OCI-LY7 (cell line): Measurements from ENCODE around the gene ZBTB40. TPM values are rescaled to one million over a fixed set of nuclear protein-coding genes. Genes with fewer than 3 reads are reported as not detected.

ENCODE experiments used
- BruUV-seq: library from RNA; stranded (reverse); fragments of 400-500 nt; replicated peaks from 2 replicates; lab custom pipeline; 2021; lab: Mats Ljungman, UMichigan
- CTCF ChIA-PET: fragments of 300-600 bp; sonication (Branson Sonifier 250); formaldehyde crosslinking; loops from one replicate; lab custom pipeline; 2022; ENCODE audit warnings: antibody characterized with exemption; ENCODE audit not compliant: unreplicated experiment; lab: Charles Lee
- POLR2A ChIA-PET: fragments of 300-600 bp; sonication (Branson Sonifier 250); formaldehyde crosslinking; loops from one replicate; lab custom pipeline; 2022; ENCODE audit warnings: antibody characterized with exemption; lab: Charles Lee
- DNase-seq: peaks from one replicate; pipeline ENCODE4 v3.0.0-alpha.2; 2015; ENCODE audit warnings: low spot score
- H2AFZ ChIP-seq: fragments of 200-600 bp; sonication (generic), shearing (Covaris generic); 2 replicates; pipeline ENCODE4 v1.6.1; 2014; ENCODE audit warnings: mild to moderate bottlenecking, antibody characterized with exemption, low read length, moderate library complexity
- H3K27ac ChIP-seq: fragments of 200-600 bp; sonication (generic); 2 replicates; pipeline ENCODE4 v1.5.1; 2014; ENCODE audit warnings: mixed run types, low read depth, mild to moderate bottlenecking, moderate library complexity, low read length, inconsistent platforms; ENCODE audit not compliant: poor library complexity, severe bottlenecking
- H3K36me3 ChIP-seq: fragments of 200-600 bp; sonication (generic); 2 replicates; pipeline ENCODE4 v1.6.1; 2014; ENCODE audit warnings: mild to moderate bottlenecking, antibody characterized with exemption, low read length, moderate library complexity, mixed read lengths; ENCODE audit not compliant: insufficient read depth
- H3K4me1 ChIP-seq: fragments of 200-600 bp; sonication (generic); 2 replicates; pipeline ENCODE4 v1.5.1; 2014; ENCODE audit warnings: mild to moderate bottlenecking, low read length; ENCODE audit not compliant: insufficient read depth, poor library complexity, severe bottlenecking
- H3K4me2 ChIP-seq: fragments of 200-600 bp; sonication (generic); 2 replicates; pipeline ENCODE4 v1.6.1; 2014; ENCODE audit warnings: mild to moderate bottlenecking, low read length
- H3K4me3 ChIP-seq: fragments of 200-600 bp; sonication (generic); 2 replicates; pipeline ENCODE4 v1.5.1; 2014; ENCODE audit warnings: mild to moderate bottlenecking, low read depth, low read length; ENCODE audit not compliant: poor library complexity, severe bottlenecking
- H3K79me2 ChIP-seq: fragments of 200-600 bp; sonication (generic); 2 replicates; pipeline ENCODE4 v1.6.1; 2016; ENCODE audit warnings: low read depth, mild to moderate bottlenecking, low read length, moderate library complexity, mixed read lengths; ENCODE audit not compliant: insufficient read depth
- H3K9me2 ChIP-seq: fragments of 200-600 bp; sonication (generic); 2 replicates; pipeline ENCODE4 v1.6.1; 2016; ENCODE audit warnings: mild to moderate bottlenecking, low read length, mixed read lengths; ENCODE audit not compliant: insufficient read depth
- H3K9me3 ChIP-seq: fragments of 200-600 bp; sonication (generic); 2 replicates; pipeline ENCODE4 v1.6.1; 2014; ENCODE audit warnings: mild to moderate bottlenecking, mixed run types, low read length, mixed read lengths
- H4K20me1 ChIP-seq: fragments of 200-600 bp; sonication (generic); 2 replicates; pipeline ENCODE4 v1.6.1; 2014; ENCODE audit warnings: mild to moderate bottlenecking, antibody characterized with exemption, low read length, moderate library complexity, mixed read lengths; ENCODE audit not compliant: insufficient read depth
- CTCF ChIP-seq: fragments of 200-600 bp; sonication (generic); conservative IDR thresholded peaks from 2 replicates; pipeline ENCODE4 v1.5.1; 2014; ENCODE audit warnings: mild to moderate bottlenecking, antibody characterized with exemption, low read length, moderate library complexity, mixed read lengths
- EZH2phosphoT487 ChIP-seq: fragments of 200-600 bp; sonication (generic); IDR thresholded peaks from 2 replicates; pipeline ENCODE4 v1.6.1; 2018; ENCODE audit warnings: low read depth, borderline replicate concordance, mild to moderate bottlenecking, mixed run types, antibody characterized with exemption, low read length, moderate library complexity, mixed read lengths
- intact Hi-C: fragments of 100-400 bp; cut with micrococcal nuclease; formaldehyde crosslinking; loops from one replicate; pipeline ENCODE4 v1.10.0; 2022; ENCODE audit not compliant: unreplicated experiment
- total RNA-seq, 2 experiments: library from RNA; depleted of rRNA in 1 of 2; stranded (reverse); fragments of >200 nt in 1 of 2; shearing (Covaris generic) in 1 of 2; gene quantifications; 2 replicates each; pipeline ENCODE4 v1.2.3, GENCODE V29; 2014 to 2022

Gene ZBTB40
- total RNA-seq, 2 experiments from 2014 or later: 16.6 to 17.3 TPM

DNA sequence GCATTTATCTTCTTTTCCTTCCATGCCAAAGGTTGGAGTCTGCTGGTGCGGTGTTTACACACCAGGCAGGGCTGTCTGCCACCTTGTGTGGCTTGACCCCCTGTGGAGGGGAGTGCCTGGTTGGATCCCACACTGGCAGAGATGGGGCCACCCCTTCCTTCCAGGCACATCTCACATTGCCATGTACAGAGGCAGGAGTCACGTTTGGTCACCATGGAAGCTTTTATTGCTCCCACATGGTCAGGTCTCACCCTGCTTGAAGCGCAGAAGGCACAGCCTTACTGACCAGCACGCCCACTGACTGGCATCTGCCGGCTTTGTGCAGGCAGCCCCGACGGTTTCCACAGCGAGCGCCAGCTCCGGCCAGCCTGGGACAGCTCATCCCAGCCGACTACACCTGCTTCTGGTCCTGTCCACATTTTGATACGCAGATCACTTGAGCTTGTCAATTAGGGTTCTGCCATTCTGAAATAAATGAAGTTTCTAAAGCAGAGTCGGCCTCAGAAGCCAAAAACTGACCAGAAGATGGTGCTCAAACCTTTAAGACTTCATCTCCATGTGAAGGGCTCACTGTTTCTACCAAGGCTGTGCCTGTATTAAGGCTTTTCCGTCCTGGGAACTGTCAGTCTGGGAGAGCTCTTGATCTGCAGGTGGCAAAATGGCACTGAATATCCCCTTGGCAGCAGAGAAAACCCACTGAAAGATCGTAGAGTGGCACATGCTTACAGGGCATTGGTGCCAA lies 76.1 kb downstream of the ZBTB40 start:
- H3K79me2 ChIP-seq: no peaks in the 10 kb centered on the region
- H3K4me3 ChIP-seq: no peak overlapping the region
- BruUV-seq: no TSS peak
- intact Hi-C loops: no loop called here
- H4K20me1 ChIP-seq: no peaks in the 10 kb centered on the region
- no peak overlapping the region for H3K27ac ChIP-seq
- TF ChIP-seq CTCF: 0 out of 2 replicates have a peak, but pooled peaks have one; percentile 28
- TF ChIP-seq EZH2phosphoT487: no peak
- DNase-seq: no peak
- no peaks in the 10 kb centered on the region for H3K4me1 ChIP-seq
- H3K9me2 ChIP-seq: no peaks in the 10 kb centered on the region
- CTCF ChIA-PET: no interaction called here
- POLR2A ChIA-PET: no interaction called here
- H2AFZ ChIP-seq: no peak overlapping the region
- no peak overlapping the region for H3K4me2 ChIP-seq
- H3K9me3 ChIP-seq: no peaks in the 10 kb centered on the region
- peaks cover 21% of the 10 kb centered on the region; the same call in 1 of the 2 replicates for H3K36me3 ChIP-seq

DNA sequence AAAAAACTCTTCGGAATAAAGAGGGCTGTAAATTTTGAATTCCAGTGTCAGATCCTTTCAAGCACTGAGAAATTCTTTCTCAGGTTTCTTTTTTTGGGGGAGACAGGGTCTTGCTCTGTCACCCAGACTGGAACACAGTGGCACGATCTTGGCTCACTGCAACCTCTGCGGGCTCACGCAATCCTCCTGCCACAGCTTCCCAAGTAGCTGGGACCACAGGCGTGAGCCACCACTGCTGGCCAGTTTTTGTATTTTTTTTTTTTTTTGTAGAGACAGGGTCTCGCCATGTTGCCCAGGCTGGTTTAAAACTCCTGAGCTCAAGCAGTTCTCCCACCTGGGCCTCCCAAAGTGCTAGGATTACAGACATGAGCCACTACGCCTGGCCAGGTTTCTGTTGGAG lies 76.8 kb downstream of the ZBTB40 start:
- H3K4me3 ChIP-seq: no peak overlapping the region
- H3K36me3 ChIP-seq: peaks cover 18% of the 10 kb centered on the region; the same call in 1 of the 2 replicates
- no peaks in the 10 kb centered on the region for H3K4me1 ChIP-seq
- H3K79me2 ChIP-seq: no peaks in the 10 kb centered on the region
- CTCF ChIA-PET: no interaction called here
- no peaks in the 10 kb centered on the region for H4K20me1 ChIP-seq
- H3K27ac ChIP-seq: no peak overlapping the region
- no peak for DNase-seq
- TF ChIP-seq CTCF: no peak
- TF ChIP-seq EZH2phosphoT487: no peak
- intact Hi-C loops: no loop called here
- BruUV-seq: no TSS peak
- POLR2A ChIA-PET: no interaction called here
- H3K9me2 ChIP-seq: no peaks in the 10 kb centered on the region
- H2AFZ ChIP-seq: no peak overlapping the region
- no peaks in the 10 kb centered on the region for H3K9me3 ChIP-seq
- no peak overlapping the region for H3K4me2 ChIP-seq
